Memory B cell (primary cell): ENCODE measurements around the gene LTBR.
"Not testable (repeated sequence)": the region's sequence is repeated elsewhere in the genome, so short reads cannot be mapped to it uniquely, and the experiment has no call there.

Source experiments
- ATAC-seq: fragments of 150-1000 bp; cut with Tn5 transposase; 2 replicates; pipeline ENCODE4 v1.10.0; 2021; ENCODE audit warnings: low read depth, mild to moderate bottlenecking, moderate library complexity
- DNase-seq, 2 donors: peaks; one replicate each; pipeline ENCODE4 v3.0.0; 2022; ENCODE audit warnings: low spot score in 2 of 2
- H3K27ac Mint-ChIP-seq: one replicate; pipeline ENCODE4 v1.8.0; 2022; ENCODE audit warnings: mild to moderate bottlenecking, moderate library complexity, mixed read lengths
- H3K27me3 Mint-ChIP-seq: one replicate; pipeline ENCODE4 v1.8.0; 2022; ENCODE audit warnings: mixed read lengths
- H3K36me3 Mint-ChIP-seq: one replicate; pipeline ENCODE4 v1.8.0; 2022; ENCODE audit warnings: mild to moderate bottlenecking, mixed read lengths
- H3K4me1 Mint-ChIP-seq: one replicate; pipeline ENCODE4 v1.8.0; 2022; ENCODE audit warnings: mixed read lengths
- H3K4me3 Mint-ChIP-seq: one replicate; pipeline ENCODE4 v1.8.0; 2022; ENCODE audit warnings: mild to moderate bottlenecking, moderate library complexity, mixed read lengths
- H3K9me3 Mint-ChIP-seq: one replicate; pipeline ENCODE4 v1.8.0; 2022; ENCODE audit warnings: mixed read lengths

Gene LTBR

DNA sequence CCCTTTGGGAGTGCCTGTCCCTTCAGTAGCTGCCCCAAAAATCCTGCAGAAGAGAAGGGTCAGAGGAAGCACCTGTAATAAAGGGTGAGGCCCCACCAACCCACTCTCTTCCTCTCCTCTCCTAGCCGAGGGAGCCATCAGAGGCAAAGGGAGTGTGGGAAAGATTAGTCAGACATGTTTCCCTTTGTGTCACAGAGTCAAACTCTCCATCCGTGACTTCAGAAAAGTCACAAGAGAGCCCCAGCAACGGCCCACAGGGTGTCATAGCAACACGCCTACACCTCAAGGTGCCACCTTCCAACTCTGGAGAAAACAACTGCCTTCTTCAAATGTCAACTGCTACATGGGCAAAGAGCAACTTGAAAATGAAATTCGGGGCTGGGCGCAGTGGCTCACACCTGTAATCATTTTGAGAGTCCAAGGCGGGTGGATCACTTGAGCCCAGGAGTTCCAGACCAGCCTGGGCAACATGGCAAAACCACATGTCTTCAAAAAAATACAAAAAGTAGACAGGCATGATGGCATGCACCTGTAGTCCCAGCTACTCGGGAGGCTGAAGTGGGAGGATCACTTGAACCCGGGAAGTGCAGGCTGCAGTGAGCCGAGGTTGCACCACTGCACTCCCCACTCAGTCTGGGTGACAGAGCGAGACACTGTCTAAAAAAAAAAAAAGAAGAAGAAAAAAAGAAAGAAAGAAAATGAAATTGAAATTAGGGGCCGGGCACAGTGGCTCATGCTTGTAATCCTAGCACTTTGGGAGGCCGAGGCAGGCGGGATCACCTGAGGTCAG is 43.1 kb downstream of the LTBR start:
- H3K27me3 Mint-ChIP-seq: no peaks in the 10 kb centered on the region
- H3K36me3 Mint-ChIP-seq: no peaks in the 10 kb centered on the region
- ATAC-seq (peak; percentile 76), DNase-seq (peak; percentile 68 to 80)
- H3K4me3 Mint-ChIP-seq: peak overlapping the region; percentile 89
- no peaks in the 10 kb centered on the region for H3K9me3 Mint-ChIP-seq
- H3K4me1 Mint-ChIP-seq: peaks cover 43% of the 10 kb centered on the region
- peak overlapping the region; percentile 93 for H3K27ac Mint-ChIP-seq

- not testable (repeated sequence) for H3K27me3 Mint-ChIP-seq, ATAC-seq, DNase-seq, H3K36me3 Mint-ChIP-seq, H3K9me3 Mint-ChIP-seq
- Mint-ChIP-seq H3K4me3 (peak overlapping the region; percentile 89), H3K27ac (peak overlapping the region; percentile 93), H3K4me1 (peaks cover 46% of the 10 kb centered on the region)
Observed at GRCh38 chr12:6427796-6428195, 43.8 kb downstream of the LTBR start.

DNA sequence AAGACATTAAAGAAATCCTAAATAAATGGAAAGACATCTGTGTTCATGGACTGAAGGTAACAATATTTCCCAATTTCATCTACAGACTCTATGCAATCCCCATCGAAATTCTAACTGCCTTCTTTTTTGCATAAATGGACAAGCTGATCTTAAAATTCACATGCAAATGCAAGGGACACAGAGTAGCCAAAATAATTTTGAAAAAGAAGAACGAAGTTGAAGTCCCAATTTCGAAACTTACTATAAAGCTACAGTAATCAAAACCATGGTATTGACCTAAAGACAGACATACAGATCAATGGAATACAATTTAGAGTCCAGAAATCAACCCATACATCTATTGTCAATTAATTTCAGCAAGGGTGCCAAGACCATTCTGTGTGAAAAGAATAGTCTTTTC is 44.4 kb downstream of the LTBR start:
- no peak for ATAC-seq
- H3K4me3 Mint-ChIP-seq: peak overlapping the region; percentile 89

GRCh38 chr12:6430124-6430989 is 46.4 kb downstream of the LTBR start:
- no peaks in the 10 kb centered on the region for H3K9me3 Mint-ChIP-seq
- no peaks in the 10 kb centered on the region for H3K27me3 Mint-ChIP-seq
- no peaks in the 10 kb centered on the region for H3K36me3 Mint-ChIP-seq
- peak overlapping the region; percentile 77 for H3K4me3 Mint-ChIP-seq
- H3K27ac Mint-ChIP-seq: peak overlapping the region; percentile 86
- ATAC-seq: no peak
- DNase-seq: no peak
- peaks cover 50% of the 10 kb centered on the region for H3K4me1 Mint-ChIP-seq

More for the DNA sequence above, 44.4 kb downstream of the LTBR start:
- no peaks in the 10 kb centered on the region for H3K27me3 Mint-ChIP-seq
- no peaks in the 10 kb centered on the region for H3K36me3 Mint-ChIP-seq
- H3K27ac Mint-ChIP-seq: peak overlapping the region; percentile 93
- DNase-seq: no peak
- no peaks in the 10 kb centered on the region for H3K9me3 Mint-ChIP-seq
- peaks cover 49% of the 10 kb centered on the region for H3K4me1 Mint-ChIP-seq

GRCh38 chr12:6432991-6433390 is 49.0 kb downstream of the LTBR start:
- peak overlapping the region; percentile 41 for H3K4me3 Mint-ChIP-seq
- H3K4me1 Mint-ChIP-seq: peaks cover 32% of the 10 kb centered on the region
- ATAC-seq: peak; percentile 88

GRCh38 chr12:6434205-6435140 is 50.5 kb downstream of the LTBR start:
- ATAC-seq (peak; percentile 36), DNase-seq (no peak)
- Mint-ChIP-seq H3K4me3 (no peak overlapping the region), H3K4me1 (peaks cover 32% of the 10 kb centered on the region), H3K27me3 (no peaks in the 10 kb centered on the region), H3K9me3 (no peaks in the 10 kb centered on the region), H3K36me3 (no peaks in the 10 kb centered on the region), H3K27ac (peak overlapping the region; percentile 82)

More at GRCh38 chr12:6432991-6433390, 49.0 kb downstream of the LTBR start:
- no peaks in the 10 kb centered on the region for H3K27me3 Mint-ChIP-seq
- no peaks in the 10 kb centered on the region for H3K36me3 Mint-ChIP-seq
- DNase-seq: no peak
- H3K9me3 Mint-ChIP-seq: no peaks in the 10 kb centered on the region
- H3K27ac Mint-ChIP-seq: peak overlapping the region; percentile 82

DNA sequence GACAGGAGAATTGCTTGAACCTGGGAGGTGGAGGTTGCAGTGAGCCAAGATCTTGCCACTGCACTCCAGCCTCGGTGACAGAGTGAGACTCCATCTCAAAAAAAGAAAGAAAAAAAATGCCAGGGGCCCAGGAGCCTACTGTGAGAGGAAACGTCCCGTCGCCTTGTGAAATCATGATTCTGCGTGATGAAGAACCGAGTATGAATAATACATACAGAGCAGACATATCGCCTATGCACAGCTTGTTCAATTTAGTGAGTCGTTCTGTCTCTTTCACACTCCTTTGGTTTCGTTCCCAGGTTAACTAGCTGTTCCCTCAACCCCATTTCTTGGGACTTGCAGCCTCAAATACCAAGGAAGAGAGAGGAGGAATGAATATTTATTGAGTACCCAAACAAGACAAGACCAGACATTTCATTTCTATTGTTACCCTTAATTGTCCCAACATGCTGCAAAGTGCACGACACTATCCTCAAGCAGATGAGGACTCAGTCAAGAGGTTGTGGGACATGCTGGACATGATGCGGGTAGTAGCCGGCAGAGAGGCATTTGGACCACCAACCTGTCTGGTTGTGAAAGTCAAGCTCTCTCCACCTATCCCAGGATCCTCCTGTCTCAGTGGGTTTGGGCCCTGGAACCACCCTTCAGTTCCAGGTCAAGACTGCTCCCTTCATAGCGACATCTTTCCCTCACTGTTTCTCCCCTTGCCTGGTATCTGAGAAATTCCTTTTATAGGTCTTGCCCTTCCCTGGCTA is 52.2 kb downstream of the LTBR start:
- no peak overlapping the region for H3K4me3 Mint-ChIP-seq
- no peaks in the 10 kb centered on the region for H3K27me3 Mint-ChIP-seq
- no peak overlapping the region for H3K27ac Mint-ChIP-seq
- H3K9me3 Mint-ChIP-seq: no peaks in the 10 kb centered on the region
- ATAC-seq (no peak), DNase-seq (no peak)
- peaks cover 20% of the 10 kb centered on the region for H3K4me1 Mint-ChIP-seq
- no peaks in the 10 kb centered on the region for H3K36me3 Mint-ChIP-seq

DNA sequence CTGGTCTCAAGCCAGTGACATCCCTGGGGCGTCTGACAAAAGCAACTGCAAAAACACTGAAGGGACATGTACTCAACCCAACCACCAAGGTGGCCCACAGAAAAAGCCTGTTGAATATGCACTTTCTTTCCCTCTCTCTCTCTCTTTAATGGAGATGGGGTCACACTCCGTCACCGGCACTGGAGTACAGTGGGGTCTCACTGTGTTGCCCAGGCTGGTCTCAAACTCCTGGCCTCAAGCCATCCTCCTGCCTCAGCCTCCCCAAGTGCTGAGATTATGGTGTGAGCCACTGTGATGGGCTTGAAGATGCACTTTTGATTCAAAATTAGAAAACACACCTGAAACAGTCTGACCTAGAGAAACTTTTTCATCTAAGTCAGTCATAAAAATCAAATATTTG is 53.6 kb downstream of the LTBR start:
- Mint-ChIP-seq H3K9me3 (no peaks in the 10 kb centered on the region), H3K27me3 (no peaks in the 10 kb centered on the region), H3K36me3 (no peaks in the 10 kb centered on the region), H3K27ac (peak overlapping the region; percentile 72), H3K4me3 (no peak overlapping the region), H3K4me1 (peaks cover 28% of the 10 kb centered on the region)
- ATAC-seq (no peak), DNase-seq (no peak)

GRCh38 chr12:6438345-6438744 is 54.4 kb downstream of the LTBR start:
- Mint-ChIP-seq H3K4me1 (peaks cover 28% of the 10 kb centered on the region), H3K4me3 (no peak overlapping the region), H3K36me3 (no peaks in the 10 kb centered on the region), H3K27ac (no peak overlapping the region), H3K9me3 (no peaks in the 10 kb centered on the region), H3K27me3 (no peaks in the 10 kb centered on the region)
- no peak for DNase-seq
- no peak for ATAC-seq

DNA sequence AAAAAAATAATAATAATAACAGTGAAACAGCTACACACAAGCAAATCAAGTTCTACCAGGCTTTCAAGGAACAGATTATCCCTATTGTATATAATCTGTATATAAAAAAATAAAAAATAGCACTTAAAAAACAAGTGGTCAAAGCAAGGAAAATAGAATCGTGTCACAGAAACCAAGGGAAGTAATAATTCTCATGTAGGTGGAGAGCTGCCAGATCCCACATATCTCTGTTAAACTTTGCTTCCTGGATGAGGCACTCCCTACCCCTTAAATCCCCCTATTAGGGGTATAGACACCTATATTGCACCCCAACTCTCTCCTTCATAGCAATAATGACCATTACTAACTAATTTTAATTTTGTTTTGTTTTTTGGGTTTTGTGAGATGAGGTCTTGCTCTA is 56.4 kb downstream of the LTBR start:
- no peaks in the 10 kb centered on the region for H3K9me3 Mint-ChIP-seq
- ATAC-seq (no peak), DNase-seq (no peak)
- peaks cover 7% of the 10 kb centered on the region for H3K36me3 Mint-ChIP-seq
- peaks cover 32% of the 10 kb centered on the region for H3K4me1 Mint-ChIP-seq
- no peaks in the 10 kb centered on the region for H3K27me3 Mint-ChIP-seq
- H3K27ac Mint-ChIP-seq: peak overlapping the region; percentile 93
- no peak overlapping the region for H3K4me3 Mint-ChIP-seq
